H1 (cell line): ENCODE results near the gene SCN3B. TPM values are rescaled to one million over a fixed set of nuclear protein-coding genes. Genes with fewer than 3 reads are reported as not detected.

ENCODE experiments used
- BACH1 ChIP-seq: IDR thresholded peaks from 2 replicates; pipeline ENCODE4 v1.6.1; 2012; ENCODE audit warnings: low read length, improper control_type of control experiment
- FOSL1 ChIP-seq: IDR thresholded peaks from 2 replicates; pipeline ENCODE4 v1.6.1; 2011; ENCODE audit warnings: mild to moderate bottlenecking, low read depth, low read length, moderate library complexity; ENCODE audit not compliant: insufficient read depth
- JUN ChIP-seq: IDR thresholded peaks from 2 replicates; pipeline ENCODE4 v1.6.1; 2011; ENCODE audit warnings: low read depth, mild to moderate bottlenecking, improper control_type of control experiment, low read length
- NANOG ChIP-seq: IDR thresholded peaks from 2 replicates; pipeline ENCODE4 v1.6.1; 2011; ENCODE audit warnings: low read length, low read depth, mild to moderate bottlenecking, inconsistent platforms; ENCODE audit not compliant: insufficient read depth, poor library complexity, severe bottlenecking
- NRF1 ChIP-seq: IDR thresholded peaks from 2 replicates; pipeline ENCODE4 v1.6.1; 2011; ENCODE audit warnings: mild to moderate bottlenecking, low read depth, low read length, improper control_type of control experiment
- SP1 ChIP-seq: IDR thresholded peaks from 2 replicates; pipeline ENCODE4 v1.6.1; 2011; ENCODE audit warnings: low read depth, low read length
- SUZ12 ChIP-seq: fragments of 200-600 bp; sonication (generic); IDR thresholded peaks from 2 replicates; pipeline ENCODE4 v1.6.1; 2012; ENCODE audit warnings: mild to moderate bottlenecking, inconsistent platforms, low read length, moderate library complexity, mixed read lengths
- polyA plus RNA-seq, 7 experiments: library from polyadenylated mRNA; depleted of rRNA in 3 of 7; stranded (reverse) in 5 of 7; unstranded in 2 of 7; fragments of >200 nt in 5 of 7; fragments of 200-250 nt in 2 of 7; gene quantifications; 1 replicate in 5 of 7; 2 replicates in 1 of 7; 4 replicates in 1 of 7; pipeline versions ENCODE4 v1.2.1 to v1.2.3, GENCODE V29; 2011 to 2013; ENCODE audit warnings: missing spikeins in 2 of 7, mixed read lengths in 2 of 7
- total RNA-seq: library from RNA; stranded (reverse); fragmentation: NEBNext Ultra II Directional; extraction: Animal tissue kit (Norgen Biotek cat#: 25700); gene quantifications from 2 replicates; pipeline ENCODE4 v1.2.1, GENCODE V29; 2021
- TF ChIP-seq, protein P1 (sequence below): fragments of 300-600 bp; sonication (generic); IDR thresholded peaks from 2 replicates; pipeline ENCODE4 v1.7.1; 2012; ENCODE audit warnings: low read length, moderate library complexity, mild to moderate bottlenecking, inconsistent platforms; ENCODE audit not compliant: insufficient replicate concordance

SCN3B gene
- total and polyA plus RNA-seq, 2 of the 8 experiments (the other 6 are each of a cell fraction or from before 2014, with no cell fraction given), result 0.67 to 1.1 TPM

DNA sequence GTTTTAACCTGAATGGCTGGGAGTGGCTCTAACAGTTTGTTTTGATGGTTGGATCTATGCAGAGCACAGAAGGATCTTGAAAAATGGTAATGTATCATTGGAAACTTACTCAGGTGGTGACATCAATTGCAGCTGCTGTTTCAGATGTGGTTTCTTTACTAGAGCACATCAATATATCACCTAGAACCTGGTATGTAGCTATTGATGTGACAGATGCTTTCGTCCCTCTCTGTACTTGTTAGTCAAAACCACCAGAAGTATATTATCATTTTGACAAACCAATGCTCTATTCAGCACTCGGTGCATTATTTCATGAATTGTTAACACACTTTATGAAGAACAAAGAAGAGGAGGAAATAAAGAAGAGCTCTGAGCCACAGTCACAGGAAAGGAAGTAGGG lies 26.6 kb upstream of the SCN3B start (continued):
- TF ChIP-seq, protein P1, sequence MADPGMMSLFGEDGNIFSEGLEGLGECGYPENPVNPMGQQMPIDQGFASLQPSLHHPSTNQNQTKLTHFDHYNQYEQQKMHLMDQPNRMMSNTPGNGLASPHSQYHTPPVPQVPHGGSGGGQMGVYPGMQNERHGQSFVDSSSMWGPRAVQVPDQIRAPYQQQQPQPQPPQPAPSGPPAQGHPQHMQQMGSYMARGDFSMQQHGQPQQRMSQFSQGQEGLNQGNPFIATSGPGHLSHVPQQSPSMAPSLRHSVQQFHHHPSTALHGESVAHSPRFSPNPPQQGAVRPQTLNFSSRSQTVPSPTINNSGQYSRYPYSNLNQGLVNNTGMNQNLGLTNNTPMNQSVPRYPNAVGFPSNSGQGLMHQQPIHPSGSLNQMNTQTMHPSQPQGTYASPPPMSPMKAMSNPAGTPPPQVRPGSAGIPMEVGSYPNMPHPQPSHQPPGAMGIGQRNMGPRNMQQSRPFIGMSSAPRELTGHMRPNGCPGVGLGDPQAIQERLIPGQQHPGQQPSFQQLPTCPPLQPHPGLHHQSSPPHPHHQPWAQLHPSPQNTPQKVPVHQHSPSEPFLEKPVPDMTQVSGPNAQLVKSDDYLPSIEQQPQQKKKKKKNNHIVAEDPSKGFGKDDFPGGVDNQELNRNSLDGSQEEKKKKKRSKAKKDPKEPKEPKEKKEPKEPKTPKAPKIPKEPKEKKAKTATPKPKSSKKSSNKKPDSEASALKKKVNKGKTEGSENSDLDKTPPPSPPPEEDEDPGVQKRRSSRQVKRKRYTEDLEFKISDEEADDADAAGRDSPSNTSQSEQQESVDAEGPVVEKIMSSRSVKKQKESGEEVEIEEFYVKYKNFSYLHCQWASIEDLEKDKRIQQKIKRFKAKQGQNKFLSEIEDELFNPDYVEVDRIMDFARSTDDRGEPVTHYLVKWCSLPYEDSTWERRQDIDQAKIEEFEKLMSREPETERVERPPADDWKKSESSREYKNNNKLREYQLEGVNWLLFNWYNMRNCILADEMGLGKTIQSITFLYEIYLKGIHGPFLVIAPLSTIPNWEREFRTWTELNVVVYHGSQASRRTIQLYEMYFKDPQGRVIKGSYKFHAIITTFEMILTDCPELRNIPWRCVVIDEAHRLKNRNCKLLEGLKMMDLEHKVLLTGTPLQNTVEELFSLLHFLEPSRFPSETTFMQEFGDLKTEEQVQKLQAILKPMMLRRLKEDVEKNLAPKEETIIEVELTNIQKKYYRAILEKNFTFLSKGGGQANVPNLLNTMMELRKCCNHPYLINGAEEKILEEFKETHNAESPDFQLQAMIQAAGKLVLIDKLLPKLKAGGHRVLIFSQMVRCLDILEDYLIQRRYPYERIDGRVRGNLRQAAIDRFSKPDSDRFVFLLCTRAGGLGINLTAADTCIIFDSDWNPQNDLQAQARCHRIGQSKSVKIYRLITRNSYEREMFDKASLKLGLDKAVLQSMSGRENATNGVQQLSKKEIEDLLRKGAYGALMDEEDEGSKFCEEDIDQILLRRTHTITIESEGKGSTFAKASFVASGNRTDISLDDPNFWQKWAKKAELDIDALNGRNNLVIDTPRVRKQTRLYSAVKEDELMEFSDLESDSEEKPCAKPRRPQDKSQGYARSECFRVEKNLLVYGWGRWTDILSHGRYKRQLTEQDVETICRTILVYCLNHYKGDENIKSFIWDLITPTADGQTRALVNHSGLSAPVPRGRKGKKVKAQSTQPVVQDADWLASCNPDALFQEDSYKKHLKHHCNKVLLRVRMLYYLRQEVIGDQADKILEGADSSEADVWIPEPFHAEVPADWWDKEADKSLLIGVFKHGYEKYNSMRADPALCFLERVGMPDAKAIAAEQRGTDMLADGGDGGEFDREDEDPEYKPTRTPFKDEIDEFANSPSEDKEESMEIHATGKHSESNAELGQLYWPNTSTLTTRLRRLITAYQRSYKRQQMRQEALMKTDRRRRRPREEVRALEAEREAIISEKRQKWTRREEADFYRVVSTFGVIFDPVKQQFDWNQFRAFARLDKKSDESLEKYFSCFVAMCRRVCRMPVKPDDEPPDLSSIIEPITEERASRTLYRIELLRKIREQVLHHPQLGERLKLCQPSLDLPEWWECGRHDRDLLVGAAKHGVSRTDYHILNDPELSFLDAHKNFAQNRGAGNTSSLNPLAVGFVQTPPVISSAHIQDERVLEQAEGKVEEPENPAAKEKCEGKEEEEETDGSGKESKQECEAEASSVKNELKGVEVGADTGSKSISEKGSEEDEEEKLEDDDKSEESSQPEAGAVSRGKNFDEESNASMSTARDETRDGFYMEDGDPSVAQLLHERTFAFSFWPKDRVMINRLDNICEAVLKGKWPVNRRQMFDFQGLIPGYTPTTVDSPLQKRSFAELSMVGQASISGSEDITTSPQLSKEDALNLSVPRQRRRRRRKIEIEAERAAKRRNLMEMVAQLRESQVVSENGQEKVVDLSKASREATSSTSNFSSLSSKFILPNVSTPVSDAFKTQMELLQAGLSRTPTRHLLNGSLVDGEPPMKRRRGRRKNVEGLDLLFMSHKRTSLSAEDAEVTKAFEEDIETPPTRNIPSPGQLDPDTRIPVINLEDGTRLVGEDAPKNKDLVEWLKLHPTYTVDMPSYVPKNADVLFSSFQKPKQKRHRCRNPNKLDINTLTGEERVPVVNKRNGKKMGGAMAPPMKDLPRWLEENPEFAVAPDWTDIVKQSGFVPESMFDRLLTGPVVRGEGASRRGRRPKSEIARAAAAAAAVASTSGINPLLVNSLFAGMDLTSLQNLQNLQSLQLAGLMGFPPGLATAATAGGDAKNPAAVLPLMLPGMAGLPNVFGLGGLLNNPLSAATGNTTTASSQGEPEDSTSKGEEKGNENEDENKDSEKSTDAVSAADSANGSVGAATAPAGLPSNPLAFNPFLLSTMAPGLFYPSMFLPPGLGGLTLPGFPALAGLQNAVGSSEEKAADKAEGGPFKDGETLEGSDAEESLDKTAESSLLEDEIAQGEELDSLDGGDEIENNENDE, result no peak
- no peak for TF ChIP-seq SUZ12
- no peak for TF ChIP-seq BACH1
- TF ChIP-seq FOSL1, result no peak
- TF ChIP-seq NANOG, result no peak
- no peak for TF ChIP-seq JUN
- TF ChIP-seq SP1, result no peak
- no peak for TF ChIP-seq NRF1
